AG10803 (cell line): ENCODE results near the gene TAPBPL.

ENCODE experiments used
- DNase-seq: peaks from one replicate; pipeline ENCODE4 v3.0.0; 2010; ENCODE audit warnings: low read depth
- H3K4me3 ChIP-seq: 2 replicates; pipeline ENCODE4 v1.5.1; 2011; ENCODE audit warnings: mild to moderate bottlenecking, low read length, control low read depth
- CTCF ChIP-seq: conservative IDR thresholded peaks from 2 replicates; pipeline ENCODE4 v1.5.1; 2011; ENCODE audit warnings: mild to moderate bottlenecking, low read length, control low read depth, inconsistent platforms

TAPBPL gene

GRCh38 chr12:6438345-6438744 is 13.5 kb upstream of the TAPBPL start:
- no peak for TF ChIP-seq CTCF
- no peak overlapping the region for H3K4me3 ChIP-seq
- DNase-seq: no peak

GRCh38 chr12:6440391-6440790 is 11.5 kb upstream of the TAPBPL start:
- no peak for TF ChIP-seq CTCF
- DNase-seq: no peak
- H3K4me3 ChIP-seq: no peak overlapping the region

GRCh38 chr12:6442836-6443235 is 9.0 kb upstream of the TAPBPL start:
- no peak overlapping the region for H3K4me3 ChIP-seq
- no peak for TF ChIP-seq CTCF
- DNase-seq: no peak

- no peak for DNase-seq
- no peak for TF ChIP-seq CTCF
- H3K4me3 ChIP-seq: no peak overlapping the region
Measured at GRCh38 chr12:6443361-6443983, 8.4 kb upstream of the TAPBPL start.

- TF ChIP-seq CTCF: no peak
- no peak for DNase-seq
- H3K4me3 ChIP-seq: no peak overlapping the region
Measured at GRCh38 chr12:6444031-6444430, 7.8 kb upstream of the TAPBPL start.

- no peak for TF ChIP-seq CTCF
- H3K4me3 ChIP-seq: no peak within 1 kb of the TSS
- DNase-seq: no peak
Measured at GRCh38 chr12:6444704-6445688, 6.8 kb upstream of the TAPBPL start, which contains the start of gene CD27. Gene CD27, plus strand, starts transcription at chr12:6444955. Its CDS starts 141 bp downstream, at chr12:6445096.
